ENCODE results near the gene SH2D3C.
A peak's percentile ranks its signal among the peaks of the same experiment; 100 is the strongest.
"Not testable (repeated sequence)": the region's sequence is repeated elsewhere in the genome, so short reads cannot be mapped to it uniquely, and the experiment has no call there.

SH2D3C gene

GRCh38 chr9:127767410-127767809 lies 11.1 kb downstream of the SH2D3C start:
- DNase-seq = no peak

DNA sequence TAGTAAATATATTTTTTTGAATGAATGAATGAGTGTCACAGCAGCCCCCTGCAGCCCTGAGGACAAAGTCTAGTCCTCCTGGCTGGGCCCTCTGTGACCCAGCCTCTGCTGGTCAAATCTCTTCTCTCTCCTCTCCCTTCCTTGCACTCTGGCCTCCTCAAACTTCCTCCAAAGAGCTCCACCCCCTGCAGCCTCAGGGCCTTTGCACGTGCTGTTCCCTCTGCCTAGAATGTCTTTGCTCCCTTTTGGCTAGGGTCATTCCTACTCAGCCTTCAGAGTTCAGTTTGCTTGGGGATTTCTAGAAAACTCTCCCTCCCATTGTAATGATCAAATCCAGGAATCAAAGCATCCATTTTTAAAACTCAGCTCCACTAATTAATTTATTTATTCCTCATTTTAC lies 13.0 kb downstream of the SH2D3C start:
- no peak for DNase-seq

DNA sequence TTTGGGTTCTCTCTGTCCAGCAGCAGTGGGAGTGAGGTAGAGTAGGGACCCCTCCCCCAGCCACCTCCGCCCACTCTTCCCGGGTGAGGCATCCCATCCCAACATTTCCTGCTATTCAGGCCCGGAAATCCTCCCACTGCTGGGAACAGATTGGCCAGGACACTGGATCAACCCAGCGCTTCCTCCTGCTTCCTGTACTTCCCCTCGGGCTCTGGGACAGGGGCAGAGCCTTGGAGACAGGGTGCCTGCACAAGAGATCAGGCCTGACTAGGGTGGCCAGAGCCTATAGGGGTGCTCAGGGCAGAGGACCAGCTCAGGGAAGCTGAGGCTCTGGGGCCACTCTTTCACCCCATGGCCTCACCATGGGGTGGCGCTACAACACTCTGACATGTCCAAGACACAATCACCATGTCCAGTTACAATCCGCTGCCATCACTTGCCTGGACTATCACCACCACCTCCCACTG lies 14.5 kb downstream of the SH2D3C start:
- DNase-seq = peak; percentile 68 to 85 (median 76)

GRCh38 chr9:127762111-127762676 lies 16.3 kb downstream of the SH2D3C start:
- peak; percentile 41 to 69 (median 66) for DNase-seq

DNA sequence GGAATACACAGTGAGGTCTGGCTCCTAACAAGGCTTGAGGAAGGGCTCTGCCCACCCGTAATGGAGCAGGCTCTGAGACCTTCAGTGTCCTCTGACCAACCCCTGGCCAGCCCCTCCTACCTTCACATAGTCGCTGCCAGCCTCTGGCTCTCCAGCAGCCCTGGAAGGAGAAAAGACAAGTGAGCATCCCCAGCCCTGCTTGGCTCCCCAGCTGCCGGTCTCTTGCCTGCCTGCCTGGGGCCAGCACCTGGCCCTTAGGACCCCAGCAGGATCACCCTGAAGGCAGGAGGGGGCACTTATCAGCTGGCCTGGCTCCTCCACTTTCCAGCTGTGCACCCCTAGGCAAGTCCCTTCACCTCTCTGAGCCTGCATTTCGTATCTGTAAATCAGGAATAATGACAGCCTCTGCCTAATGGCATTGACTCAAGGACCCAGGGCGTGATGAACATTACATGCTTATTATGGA lies 16.9 kb downstream of the SH2D3C start:
- no peak for DNase-seq

- DNase-seq = no peak
Measured at GRCh38 chr9:127761061-127761460, 17.4 kb downstream of the SH2D3C start.

DNA sequence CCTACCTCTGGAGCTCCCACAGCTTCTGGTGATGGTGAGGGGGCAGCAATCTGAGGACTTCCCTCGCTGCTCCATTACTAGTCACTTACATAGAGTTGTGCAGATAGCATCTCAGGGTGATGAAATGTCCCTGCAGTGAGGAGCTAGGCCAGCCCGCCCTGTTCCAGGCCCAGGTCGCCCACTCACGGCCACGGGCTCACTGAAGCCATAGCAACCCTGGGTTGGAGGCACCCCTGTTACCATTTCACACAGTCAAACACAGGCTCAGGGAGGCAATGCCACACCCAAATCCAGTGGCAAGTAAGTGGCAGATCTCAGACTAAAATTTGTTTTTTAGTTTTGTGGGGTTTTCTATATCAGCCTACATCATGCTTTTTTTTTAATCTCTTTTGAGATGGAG lies 19.6 kb downstream of the SH2D3C start:
- no peak for DNase-seq

DNA sequence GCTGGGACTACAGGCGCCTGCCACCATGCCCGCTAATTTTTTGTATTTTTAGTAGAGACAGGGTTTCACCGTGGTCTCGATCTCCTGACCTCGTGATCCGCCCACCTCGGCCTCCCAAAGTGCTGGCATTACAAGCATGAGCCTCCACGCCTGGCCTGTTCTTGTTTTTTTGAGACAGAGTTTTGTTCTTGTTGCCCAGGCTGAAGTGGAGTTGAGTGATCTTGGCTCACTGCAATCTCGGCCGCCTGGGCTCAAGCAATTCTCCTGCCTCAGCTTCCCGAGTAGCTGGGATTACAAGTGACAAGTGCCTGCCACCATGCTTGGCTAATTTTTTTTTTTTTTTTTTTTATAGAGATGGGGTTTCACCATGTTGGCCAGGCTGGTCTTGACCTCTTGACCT lies 21.7 kb downstream of the SH2D3C start:
- DNase-seq = not testable (repeated sequence)

GRCh38 chr9:127756233-127756632 lies 22.2 kb downstream of the SH2D3C start:
- no peak for DNase-seq

- DNase-seq = no peak
Measured at GRCh38 chr9:127755061-127756060, 23.1 kb downstream of the SH2D3C start.

DNA sequence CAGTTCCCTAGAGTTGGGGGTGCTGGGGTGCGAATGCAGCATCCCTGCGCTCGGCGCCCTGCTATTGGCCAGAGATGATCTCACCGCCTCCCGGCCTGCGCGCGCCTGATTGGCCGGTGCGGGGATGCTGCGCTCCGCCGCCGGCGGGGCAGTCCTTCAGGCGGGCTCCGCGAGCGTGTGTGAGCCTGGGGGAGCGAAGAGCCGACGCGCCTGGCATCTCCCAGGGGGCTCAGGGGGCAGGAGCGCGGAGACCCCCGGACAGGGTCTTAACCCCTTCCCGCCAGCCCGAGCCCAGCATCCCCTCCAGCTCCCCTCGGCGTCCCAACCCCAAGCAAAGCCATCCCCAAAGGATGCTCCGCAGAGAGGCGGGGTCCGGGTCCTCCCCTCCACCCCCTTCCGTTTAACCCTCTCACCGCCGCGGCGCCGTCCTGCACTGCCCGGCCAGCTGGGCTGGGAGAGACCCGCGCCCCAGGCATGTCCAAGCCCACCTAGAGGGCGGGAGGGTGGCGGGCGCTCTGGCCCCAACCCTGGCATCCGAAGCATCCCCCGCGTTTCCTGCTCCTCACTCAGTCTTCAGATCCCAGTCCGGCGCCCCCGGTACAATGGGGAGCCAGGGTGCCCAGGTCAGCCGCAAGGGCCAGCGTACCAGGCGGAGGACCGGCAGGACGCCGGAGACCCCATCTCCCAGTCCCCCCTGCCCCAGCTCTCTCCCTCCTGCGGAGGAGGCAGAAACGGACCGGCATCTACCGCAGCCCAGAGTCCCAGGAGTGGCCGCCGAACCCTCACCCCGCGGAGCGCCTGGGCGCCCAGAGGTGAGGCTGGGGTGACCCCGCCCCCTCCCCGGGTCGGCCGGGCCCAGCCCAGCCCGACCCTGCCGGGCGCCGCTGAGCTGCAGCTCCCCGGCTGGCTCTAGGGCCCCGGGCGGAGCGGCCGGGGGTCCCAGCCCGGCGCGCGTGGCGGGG lies 24.1 kb downstream of the SH2D3C start:
- DNase-seq = no peak

DNA sequence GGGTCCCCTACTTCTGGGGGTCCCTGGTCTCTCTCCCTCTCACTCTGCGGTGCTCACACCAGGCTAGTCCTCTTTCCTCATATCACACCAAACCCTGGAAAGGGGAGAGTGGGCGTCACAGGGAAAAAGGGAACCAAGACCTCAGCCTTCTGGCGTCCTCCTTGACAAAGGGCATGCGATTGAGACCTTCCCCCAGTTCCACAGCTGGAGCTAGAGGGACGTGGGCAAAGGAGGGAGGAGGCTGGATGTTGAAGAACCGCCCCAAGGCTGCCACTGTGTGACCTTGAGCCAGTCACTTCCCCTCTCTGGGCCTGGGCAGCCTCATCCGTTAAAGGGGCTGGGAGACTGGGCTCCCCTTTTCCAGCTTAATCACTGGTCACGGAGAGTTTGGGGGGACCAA lies 24.8 kb downstream of the SH2D3C start:
- DNase-seq = peak; percentile 24 to 41 (median 36)

DNA sequence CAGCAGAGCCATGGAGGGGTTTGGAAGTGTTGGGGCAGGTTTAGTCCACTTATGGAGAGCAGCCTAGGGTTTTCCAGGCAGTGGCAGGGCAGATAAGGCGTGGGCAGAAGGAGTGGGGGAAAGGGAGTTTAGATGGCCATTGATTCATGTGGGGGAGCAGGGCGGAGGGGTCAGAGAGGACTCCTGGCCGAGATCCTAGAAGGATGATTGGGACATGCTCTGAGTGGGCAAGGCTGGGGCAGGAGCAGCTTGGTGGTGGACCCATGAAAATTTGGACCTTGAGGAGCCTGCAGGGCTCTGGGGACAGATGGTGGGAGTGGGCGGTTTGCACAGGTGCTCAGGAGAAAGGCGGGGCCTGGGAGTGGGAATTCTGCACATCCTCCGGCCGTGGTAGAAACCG lies 25.3 kb downstream of the SH2D3C start:
- no peak for DNase-seq

- DNase-seq = peak in 1 of 3 donors; percentile 49
Measured at GRCh38 chr9:127751269-127752054, 27.0 kb downstream of the SH2D3C start.

- no peak for DNase-seq
Measured at GRCh38 chr9:127749090-127749787, 29.2 kb downstream of the SH2D3C start.

DNA sequence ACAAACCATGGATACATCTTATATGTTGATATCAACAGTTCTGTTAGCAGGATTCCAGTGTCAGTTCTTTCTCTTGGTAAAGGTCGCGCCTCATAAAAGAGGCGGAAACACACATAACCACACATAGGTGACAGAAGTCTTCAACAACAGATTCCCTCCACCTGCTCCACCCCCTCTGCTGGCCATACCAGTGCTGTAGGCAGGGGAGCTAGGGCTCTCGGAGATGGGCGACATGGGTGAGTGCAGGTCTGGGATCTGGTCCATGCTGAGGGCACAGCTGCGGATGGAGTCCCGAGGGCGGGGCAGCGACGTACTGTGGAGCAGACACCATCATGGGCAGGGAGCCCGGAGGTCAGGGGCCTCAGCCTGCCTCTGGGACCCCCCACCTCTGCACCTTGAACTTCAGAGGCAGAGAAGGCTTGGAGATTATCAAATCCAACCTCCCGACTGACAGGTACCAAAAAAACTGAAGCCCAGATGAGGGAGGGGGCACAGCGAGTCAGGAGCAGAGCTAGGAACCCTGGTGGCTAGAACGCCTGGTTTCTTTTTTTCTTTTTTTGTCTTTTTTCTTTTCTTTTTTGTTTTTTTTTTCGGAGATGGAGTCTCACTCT lies 31.4 kb downstream of the SH2D3C start:
- DNase-seq = no peak

DNA sequence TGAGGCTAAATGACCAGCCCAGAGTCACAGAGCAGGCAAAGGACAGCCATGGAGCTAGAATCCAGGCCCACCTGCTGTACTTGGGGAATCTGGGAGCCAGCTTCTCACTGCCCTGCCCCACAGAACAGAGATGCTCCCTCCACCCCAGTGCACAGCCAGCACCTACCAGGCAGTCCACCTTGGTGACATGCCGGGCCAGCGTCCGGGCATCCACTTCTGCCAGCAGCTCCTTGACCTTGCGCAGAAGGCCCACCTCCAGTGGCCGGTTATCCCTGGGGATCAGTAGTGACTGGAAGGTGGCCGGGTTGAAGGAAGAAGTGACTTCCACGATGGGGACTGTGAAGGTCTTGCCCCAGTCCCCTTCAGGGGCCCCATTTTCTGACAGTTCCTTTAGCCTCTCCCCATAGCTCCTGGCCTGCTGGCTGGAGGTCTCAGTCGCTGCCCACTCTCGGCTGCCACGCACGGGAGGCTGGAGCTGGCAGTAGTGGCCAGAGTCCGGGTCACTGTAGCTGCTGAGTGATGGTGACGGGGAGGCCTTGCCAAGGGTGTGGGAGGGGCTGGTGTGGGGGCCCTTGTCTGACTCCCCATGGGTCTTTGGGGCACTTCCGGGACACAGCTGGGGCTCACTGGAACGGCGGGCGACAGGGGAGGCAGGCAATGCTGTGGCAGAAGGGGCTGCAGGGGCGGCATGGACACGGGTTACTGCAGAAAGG lies 33.9 kb downstream of the SH2D3C start:
- DNase-seq = no peak

- no peak for DNase-seq
Measured at GRCh38 chr9:127742435-127743088, 35.9 kb downstream of the SH2D3C start.

DNA sequence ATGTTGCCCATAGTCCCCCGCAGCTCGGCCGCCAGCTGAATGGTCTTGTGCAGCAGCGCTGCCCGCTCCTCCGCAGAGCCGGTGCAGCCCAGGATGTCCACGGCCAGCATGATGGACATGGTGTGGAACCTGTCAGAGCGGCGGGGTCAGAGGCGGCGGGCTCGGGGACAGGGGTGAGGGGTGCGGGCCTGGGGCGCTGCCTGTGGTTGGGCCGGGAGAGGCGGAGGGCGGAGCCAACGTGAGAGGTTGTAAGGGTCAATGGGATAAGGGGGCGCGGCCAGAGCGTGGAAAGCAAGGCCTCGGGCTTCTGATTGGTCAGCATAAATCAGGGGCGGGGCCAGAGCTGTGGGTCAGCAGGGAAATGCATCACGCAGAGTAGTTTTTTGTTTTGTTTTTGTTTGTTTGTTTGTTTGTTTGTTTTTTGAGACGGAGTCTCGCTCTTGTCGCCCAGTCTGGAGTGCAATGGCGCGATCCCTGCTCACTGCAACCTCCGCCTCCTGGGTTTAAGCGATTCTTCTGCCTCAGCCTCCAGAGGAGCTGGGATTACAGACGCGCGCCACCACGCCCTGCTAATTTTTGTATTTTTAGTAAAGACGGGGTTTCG lies 36.5 kb downstream of the SH2D3C start:
- DNase-seq = peak in 1 of 3 donors; percentile 20

Measured in suppressor macrophage treated with lipopolysaccharide for 1 hour (primary cell).